GM10266 (cell line): ENCODE data around the gene GNAI2.
"Not testable (repeated sequence)": the region's sequence is repeated elsewhere in the genome, so short reads cannot be mapped to it uniquely, and the experiment has no call there.

Experiments
- DNase-seq: peaks from one replicate; pipeline ENCODE4 v3.0.0; 2012; ENCODE audit errors: extremely low spot score
- TF ChIP-seq, protein P1 (sequence below): IDR thresholded peaks from 2 replicates; pipeline ENCODE4 v1.5.1; 2012; ENCODE audit warnings: mild to moderate bottlenecking, low read depth; ENCODE audit not compliant: control insufficient read depth, insufficient read depth; ENCODE audit errors: missing control alignments

The GNAI2 gene

DNA sequence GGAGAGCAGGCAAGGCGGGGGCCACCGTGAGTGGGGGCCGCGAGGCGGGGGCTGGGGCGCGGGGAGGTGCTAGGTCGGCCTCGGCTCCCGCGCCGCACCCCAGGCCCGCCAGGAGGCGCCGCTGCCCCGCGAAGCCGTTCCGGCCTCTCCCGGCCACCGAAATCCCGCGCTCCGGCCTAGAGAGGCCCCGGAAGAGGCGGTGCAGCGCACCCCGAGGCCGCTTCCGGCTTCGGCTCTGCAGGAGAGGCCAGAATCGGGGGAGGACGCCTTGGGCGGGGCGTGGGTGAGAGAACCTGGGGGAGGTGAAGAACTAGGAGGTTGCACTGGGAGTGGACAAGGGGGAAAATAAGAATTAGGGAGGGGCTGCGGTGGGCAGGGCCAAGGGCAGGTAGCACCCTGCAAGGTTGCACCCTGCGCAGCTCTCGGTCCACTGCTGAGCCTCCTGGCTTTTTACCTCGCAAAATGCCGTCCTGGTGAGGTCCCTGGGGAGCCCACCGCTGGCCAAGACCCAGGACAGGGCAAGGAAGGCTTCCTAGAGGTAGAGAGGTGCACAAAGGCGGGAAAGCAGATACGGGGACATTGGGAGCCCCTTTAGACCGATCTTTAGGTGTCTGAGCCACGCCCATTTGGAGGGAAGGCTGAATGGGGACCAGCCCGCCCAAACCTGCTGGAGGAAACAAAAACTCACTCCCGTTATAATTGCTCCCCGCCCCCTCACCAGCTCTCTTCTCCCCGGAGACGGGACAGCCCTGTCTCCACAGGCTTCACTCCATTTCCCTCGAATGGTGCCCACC, 8.4 kb upstream of the GNAI2 start:
- DNase-seq, result peak; percentile 95

GRCh38 chr3:50228184-50228763, 7.7 kb upstream of the GNAI2 start:
- DNase-seq, result not testable (repeated sequence)

More for the DNA sequence above, 8.4 kb upstream of the GNAI2 start:
- TF ChIP-seq, protein P1, sequence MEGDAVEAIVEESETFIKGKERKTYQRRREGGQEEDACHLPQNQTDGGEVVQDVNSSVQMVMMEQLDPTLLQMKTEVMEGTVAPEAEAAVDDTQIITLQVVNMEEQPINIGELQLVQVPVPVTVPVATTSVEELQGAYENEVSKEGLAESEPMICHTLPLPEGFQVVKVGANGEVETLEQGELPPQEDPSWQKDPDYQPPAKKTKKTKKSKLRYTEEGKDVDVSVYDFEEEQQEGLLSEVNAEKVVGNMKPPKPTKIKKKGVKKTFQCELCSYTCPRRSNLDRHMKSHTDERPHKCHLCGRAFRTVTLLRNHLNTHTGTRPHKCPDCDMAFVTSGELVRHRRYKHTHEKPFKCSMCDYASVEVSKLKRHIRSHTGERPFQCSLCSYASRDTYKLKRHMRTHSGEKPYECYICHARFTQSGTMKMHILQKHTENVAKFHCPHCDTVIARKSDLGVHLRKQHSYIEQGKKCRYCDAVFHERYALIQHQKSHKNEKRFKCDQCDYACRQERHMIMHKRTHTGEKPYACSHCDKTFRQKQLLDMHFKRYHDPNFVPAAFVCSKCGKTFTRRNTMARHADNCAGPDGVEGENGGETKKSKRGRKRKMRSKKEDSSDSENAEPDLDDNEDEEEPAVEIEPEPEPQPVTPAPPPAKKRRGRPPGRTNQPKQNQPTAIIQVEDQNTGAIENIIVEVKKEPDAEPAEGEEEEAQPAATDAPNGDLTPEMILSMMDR, result peak; percentile 91

GRCh38 chr3:50229490-50229889, 6.5 kb upstream of the GNAI2 start:
- TF ChIP-seq, protein P1, result no peak
- no peak for DNase-seq

DNA sequence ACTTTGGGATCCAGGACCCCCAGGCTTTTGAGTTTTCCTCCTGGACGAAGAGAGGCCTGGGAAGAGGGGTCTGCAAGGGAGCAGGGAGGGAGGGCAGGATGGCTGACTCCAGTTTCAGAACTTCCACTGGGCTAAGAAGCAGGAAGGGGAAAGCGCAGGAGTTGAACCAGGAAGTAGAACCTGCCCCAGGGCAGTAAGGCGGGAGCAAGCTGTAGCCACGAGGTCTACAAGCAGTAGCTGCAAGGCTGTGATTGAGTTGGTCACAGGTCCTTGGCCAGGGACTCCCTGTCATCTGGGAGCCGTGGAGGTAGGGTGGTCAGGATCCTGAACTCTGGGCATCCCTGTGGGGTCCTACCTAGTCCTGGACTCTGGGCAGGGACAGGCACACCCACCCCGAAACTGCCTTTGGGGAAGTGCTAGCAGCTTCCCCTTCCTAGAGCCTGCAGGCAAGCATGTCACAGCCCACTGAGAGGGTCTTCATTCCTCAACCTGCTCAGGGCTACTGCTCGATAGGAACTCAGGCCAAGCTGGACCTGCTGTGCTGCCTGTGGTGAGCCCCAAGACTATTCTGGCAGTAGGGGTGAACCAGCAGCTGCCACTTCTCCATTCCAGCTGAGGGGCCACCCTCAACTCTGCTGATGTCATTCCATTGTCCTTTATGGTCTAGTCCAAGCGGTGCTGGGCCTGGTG, 5.8 kb upstream of the GNAI2 start:
- no peak for DNase-seq
- TF ChIP-seq, protein P1, result no peak

DNA sequence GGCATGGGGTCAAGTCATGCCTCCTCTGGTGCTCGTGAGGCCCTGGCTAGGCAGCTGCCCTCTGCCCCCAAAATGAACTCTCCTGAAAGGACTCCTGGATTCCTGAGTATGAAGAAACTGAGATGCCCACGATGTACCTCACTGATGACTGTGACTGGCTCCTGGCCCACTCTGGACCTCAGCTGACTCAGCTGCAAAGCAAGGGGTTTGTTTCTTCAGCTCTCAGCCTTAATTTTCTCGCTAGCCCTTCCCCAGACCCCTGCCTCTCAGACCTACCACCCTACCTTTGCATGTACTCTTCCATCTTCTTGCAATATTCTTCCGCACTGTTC, 5.2 kb upstream of the GNAI2 start:
- no peak for DNase-seq

GRCh38 chr3:50231581-50231980, 4.4 kb upstream of the GNAI2 start:
- no peak for DNase-seq
- TF ChIP-seq, protein P1, result no peak

More for the DNA sequence above, 5.2 kb upstream of the GNAI2 start:
- TF ChIP-seq, protein P1, result no peak

GRCh38 chr3:50232303-50232702, 3.7 kb upstream of the GNAI2 start:
- no peak for DNase-seq
- TF ChIP-seq, protein P1, result no peak
